Central memory CD8-positive, alpha-beta T cell (primary cell): Measurements from ENCODE around the gene NFATC1.
"Not testable (repeated sequence)": the region's sequence is repeated elsewhere in the genome, so short reads cannot be mapped to it uniquely, and the experiment has no call there.

ENCODE experiments used
- ATAC-seq: fragments of 150-1000 bp; cut with Tn5 transposase; replicated peaks from 2 replicates; pipeline ENCODE4 v1.10.0; 2022; ENCODE audit warnings: mild to moderate bottlenecking, moderate FRiP score, moderate number of reproducible peaks; ENCODE audit not compliant: poor library complexity, severe bottlenecking; ENCODE audit errors: extremely low read depth
- DNase-seq, 2 donors: peaks; one replicate each; pipeline ENCODE4 v3.0.0; 2021; ENCODE audit warnings: low spot score in 2 of 2
- H3K27ac Mint-ChIP-seq: one replicate; pipeline ENCODE4 v1.8.0; 2022; ENCODE audit warnings: low read depth, mild to moderate bottlenecking, moderate library complexity, mixed read lengths
- H3K27me3 Mint-ChIP-seq: one replicate; pipeline ENCODE4 v1.8.0; 2022; ENCODE audit warnings: mixed read lengths
- H3K36me3 Mint-ChIP-seq: one replicate; pipeline ENCODE4 v1.8.0; 2022; ENCODE audit warnings: mild to moderate bottlenecking, moderate library complexity, mixed read lengths; ENCODE audit not compliant: insufficient read depth
- H3K4me1 Mint-ChIP-seq: one replicate; pipeline ENCODE4 v1.8.0; 2022; ENCODE audit warnings: mixed read lengths
- H3K4me3 Mint-ChIP-seq: one replicate; pipeline ENCODE4 v1.8.0; 2022; ENCODE audit warnings: mild to moderate bottlenecking, moderate library complexity, mixed read lengths
- H3K9me3 Mint-ChIP-seq: one replicate; pipeline ENCODE4 v1.8.0; 2022; ENCODE audit warnings: mixed read lengths

Gene NFATC1

DNA sequence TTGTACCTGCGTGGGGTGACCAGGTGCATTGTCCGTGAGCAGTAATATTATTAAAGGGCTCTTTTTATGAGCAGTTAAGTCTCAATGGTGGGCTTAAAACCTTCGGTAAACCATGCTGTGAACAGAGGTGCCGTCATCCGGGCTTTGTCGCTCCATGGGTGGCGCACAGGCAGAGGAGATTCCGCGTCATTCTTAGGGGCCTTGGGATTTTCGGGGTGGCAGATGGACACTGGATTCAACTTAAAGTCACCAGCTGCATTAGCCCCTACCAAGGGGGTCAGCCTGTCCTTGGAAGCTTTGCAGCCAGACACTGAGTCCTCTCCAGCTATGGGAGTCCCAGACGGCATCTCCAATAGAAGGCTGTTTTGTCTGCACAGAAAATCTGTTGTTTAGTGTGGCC lies 107.7 kb downstream of the NFATC1 start:
- no peak for ATAC-seq
- H3K27me3 Mint-ChIP-seq, result no peaks in the 10 kb centered on the region
- DNase-seq, result no peak
- H3K27ac Mint-ChIP-seq, result no peak overlapping the region
- peaks cover 5% of the 10 kb centered on the region for H3K36me3 Mint-ChIP-seq
- H3K4me3 Mint-ChIP-seq, result no peak overlapping the region
- H3K9me3 Mint-ChIP-seq, result peaks cover 13% of the 10 kb centered on the region
- peaks cover 27% of the 10 kb centered on the region for H3K4me1 Mint-ChIP-seq

- Mint-ChIP-seq H3K4me3 (no peak overlapping the region), H3K9me3 (peaks cover 12% of the 10 kb centered on the region), H3K27me3 (no peaks in the 10 kb centered on the region), H3K4me1 (peaks cover 32% of the 10 kb centered on the region), H3K27ac (peak overlapping the region; percentile 90), H3K36me3 (peaks cover 5% of the 10 kb centered on the region)
- no peak for DNase-seq
- no peak for ATAC-seq
These were observed 108.3 kb downstream of the NFATC1 start for GRCh38 chr18:79504034-79504433.

DNA sequence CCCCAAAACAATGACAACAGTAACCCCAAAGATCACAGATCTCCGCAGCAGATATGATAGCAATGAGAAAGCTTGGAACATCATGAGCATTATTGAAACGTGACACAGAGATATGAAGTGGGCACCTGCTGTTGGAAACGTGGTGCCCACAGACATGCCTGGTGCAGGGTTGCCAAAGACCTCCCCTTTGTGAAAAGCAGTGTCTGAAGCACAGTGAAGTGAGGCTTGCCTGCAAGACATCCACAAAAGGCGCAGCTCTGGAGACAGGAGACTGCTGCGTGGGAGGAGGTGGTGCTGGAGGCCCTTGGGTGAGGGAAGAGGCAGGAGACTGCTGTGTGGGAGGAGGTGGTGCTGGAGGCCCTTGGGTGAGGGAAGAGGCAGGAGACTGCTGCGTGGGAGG lies 108.8 kb downstream of the NFATC1 start:
- H3K27ac Mint-ChIP-seq, result peak overlapping the region; percentile 90
- not testable (repeated sequence) for H3K36me3 Mint-ChIP-seq, H3K9me3 Mint-ChIP-seq, DNase-seq, H3K27me3 Mint-ChIP-seq, H3K4me3 Mint-ChIP-seq, ATAC-seq
- peaks cover 32% of the 10 kb centered on the region for H3K4me1 Mint-ChIP-seq

GRCh38 chr18:79505465-79505864 lies 109.7 kb downstream of the NFATC1 start:
- ATAC-seq, H3K27me3 Mint-ChIP-seq, DNase-seq, H3K36me3 Mint-ChIP-seq, H3K9me3 Mint-ChIP-seq, H3K4me3 Mint-ChIP-seq, H3K27ac Mint-ChIP-seq: not testable (repeated sequence)
- peaks cover 37% of the 10 kb centered on the region for H3K4me1 Mint-ChIP-seq

DNA sequence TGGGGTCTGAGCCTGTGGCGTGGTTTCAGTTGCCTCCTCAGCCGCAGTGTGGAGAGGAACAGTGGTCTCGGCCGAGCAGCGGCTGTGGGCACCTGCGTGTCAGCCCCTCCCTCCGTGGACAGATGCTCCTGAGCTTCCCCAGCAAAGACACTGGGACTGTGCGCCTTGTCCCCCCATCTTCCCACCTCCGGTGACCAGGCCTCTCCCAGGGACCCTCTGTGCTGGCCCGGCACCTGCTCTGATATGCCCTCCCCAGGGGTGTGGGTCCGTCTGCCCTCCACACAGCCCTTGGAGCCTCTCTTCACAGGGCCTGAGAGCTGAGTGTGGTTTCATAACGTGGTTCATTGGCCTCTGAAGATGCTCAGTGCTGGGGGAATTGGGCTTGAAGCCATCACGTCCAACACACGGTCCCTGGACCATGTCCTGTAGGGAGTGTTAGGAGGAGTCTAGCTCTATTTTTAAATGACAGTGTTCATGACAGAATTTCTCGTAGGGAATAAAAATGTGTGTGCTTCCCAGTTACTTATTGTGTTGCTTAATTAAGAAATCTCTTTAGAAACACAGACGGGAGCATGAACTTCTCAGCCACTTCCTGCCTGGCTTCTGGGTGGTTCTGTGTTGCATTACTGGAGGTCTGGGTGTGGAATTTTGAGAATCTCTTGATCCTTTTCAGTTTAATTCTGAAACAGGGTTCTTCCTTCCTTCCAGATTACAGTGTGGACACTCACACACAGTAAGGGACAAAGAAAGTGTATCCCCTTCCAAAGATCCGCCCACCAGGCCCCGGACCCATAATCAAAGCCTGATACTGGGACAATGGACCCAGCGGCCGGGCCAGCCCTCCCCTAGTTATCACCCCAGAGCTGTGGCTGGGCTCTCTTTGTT lies 110.7 kb downstream of the NFATC1 start:
- Mint-ChIP-seq H3K36me3 (peaks cover 3% of the 10 kb centered on the region), H3K4me1 (peaks cover 37% of the 10 kb centered on the region), H3K27ac (peak overlapping the region; percentile 78), H3K27me3 (no peaks in the 10 kb centered on the region), H3K9me3 (no peaks in the 10 kb centered on the region), H3K4me3 (no peak overlapping the region)
- ATAC-seq, result no peak
- no peak for DNase-seq

DNA sequence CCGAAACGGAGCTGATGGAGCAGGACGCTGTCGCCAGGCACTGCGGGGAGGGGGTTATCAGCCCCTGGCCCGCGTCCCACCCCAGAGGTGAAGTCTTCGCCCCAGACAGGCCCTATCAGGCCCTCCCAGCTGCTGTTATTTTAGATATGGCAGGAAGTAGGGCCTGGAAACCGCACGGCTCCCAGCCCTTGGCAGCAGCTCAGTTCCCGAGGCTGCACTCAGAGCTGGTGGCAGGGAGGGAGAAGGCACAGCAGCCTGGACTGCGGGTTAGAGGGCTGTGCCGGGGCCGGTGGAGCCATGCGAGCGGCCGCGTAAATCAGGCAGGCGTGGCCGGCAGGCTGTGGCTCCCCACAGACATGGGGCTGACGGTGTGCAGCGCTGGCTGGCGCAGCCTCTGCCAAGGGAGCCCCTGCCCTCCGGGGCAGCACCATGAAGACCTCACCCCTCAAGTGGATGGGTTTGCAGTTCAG lies 111.4 kb downstream of the NFATC1 start:
- ATAC-seq (peak; percentile 31), DNase-seq (no peak)
- no peak overlapping the region for H3K4me3 Mint-ChIP-seq
- H3K27ac Mint-ChIP-seq, result no peak overlapping the region
- no peaks in the 10 kb centered on the region for H3K9me3 Mint-ChIP-seq
- peaks cover 4% of the 10 kb centered on the region for H3K36me3 Mint-ChIP-seq
- H3K4me1 Mint-ChIP-seq, result peaks cover 37% of the 10 kb centered on the region
- no peaks in the 10 kb centered on the region for H3K27me3 Mint-ChIP-seq

GRCh38 chr18:79507546-79508480 lies 112.1 kb downstream of the NFATC1 start:
- no peaks in the 10 kb centered on the region for H3K27me3 Mint-ChIP-seq
- no peaks in the 10 kb centered on the region for H3K9me3 Mint-ChIP-seq
- H3K27ac Mint-ChIP-seq, result peak overlapping the region; percentile 41
- H3K4me3 Mint-ChIP-seq, result no peak overlapping the region
- H3K4me1 Mint-ChIP-seq, result peaks cover 37% of the 10 kb centered on the region
- peak; percentile 39 for ATAC-seq
- no peak for DNase-seq
- H3K36me3 Mint-ChIP-seq, result peaks cover 4% of the 10 kb centered on the region

DNA sequence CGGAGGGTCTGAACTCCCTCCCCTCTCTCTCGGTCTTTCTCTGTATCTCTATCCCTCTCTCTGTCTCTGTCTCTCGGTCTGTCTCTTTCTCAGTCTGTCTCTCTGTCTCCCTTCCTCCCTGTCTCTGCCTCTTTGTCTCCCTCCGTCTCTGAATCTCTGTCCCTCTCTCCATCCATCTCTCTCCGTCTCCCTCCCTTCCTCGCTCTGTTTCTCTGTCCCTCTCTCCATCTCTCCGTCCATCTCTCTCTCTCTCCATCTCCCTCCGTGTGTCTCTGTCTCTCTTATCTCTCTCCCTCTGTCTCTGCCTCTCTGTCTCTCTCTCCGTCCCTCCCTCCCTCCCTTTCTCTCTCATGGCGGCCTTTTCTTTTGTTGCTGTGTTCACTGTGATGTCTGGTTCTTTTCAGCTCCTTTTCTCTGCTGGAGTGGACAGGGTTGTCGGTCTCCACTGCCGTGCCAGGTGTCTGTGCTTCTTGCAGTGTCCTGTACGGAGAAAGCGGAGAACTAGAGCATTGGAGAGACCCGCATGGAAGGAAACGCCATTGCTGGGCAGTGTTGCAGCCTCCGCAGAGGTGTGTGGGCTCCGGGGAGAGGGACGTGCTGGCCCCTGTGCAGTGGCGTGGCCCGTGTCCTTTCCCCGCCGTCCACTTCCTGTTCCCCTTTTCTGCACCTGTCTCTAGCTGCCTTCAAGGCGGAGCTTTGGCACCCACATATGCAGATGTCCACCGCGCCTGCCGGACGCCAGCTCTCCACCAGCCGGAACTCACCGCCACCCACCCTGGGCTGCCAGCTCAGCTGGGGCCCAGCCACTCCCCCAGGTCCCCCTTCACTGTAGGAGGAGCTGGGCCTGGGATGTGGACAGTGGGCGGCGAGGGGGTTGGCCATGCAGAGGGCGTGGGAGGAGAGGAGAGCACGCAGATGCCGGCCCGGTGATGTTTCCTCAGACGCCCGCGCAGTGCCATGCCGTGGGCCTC lies 113.1 kb downstream of the NFATC1 start:
- H3K4me3 Mint-ChIP-seq, result no peak overlapping the region
- no peaks in the 10 kb centered on the region for H3K9me3 Mint-ChIP-seq
- H3K4me1 Mint-ChIP-seq, result peaks cover 35% of the 10 kb centered on the region
- H3K27me3 Mint-ChIP-seq, result no peaks in the 10 kb centered on the region
- no peak for DNase-seq
- no peak for ATAC-seq
- H3K36me3 Mint-ChIP-seq, result peaks cover 4% of the 10 kb centered on the region
- peak overlapping the region; percentile 41 for H3K27ac Mint-ChIP-seq

GRCh38 chr18:79509536-79509930 lies 113.8 kb downstream of the NFATC1 start:
- ATAC-seq (no peak), DNase-seq (no peak)
- H3K4me1 Mint-ChIP-seq, result peaks cover 29% of the 10 kb centered on the region
- H3K36me3 Mint-ChIP-seq, result peaks cover 4% of the 10 kb centered on the region
- no peaks in the 10 kb centered on the region for H3K27me3 Mint-ChIP-seq
- no peak overlapping the region for H3K4me3 Mint-ChIP-seq
- H3K9me3 Mint-ChIP-seq, result no peaks in the 10 kb centered on the region
- no peak overlapping the region for H3K27ac Mint-ChIP-seq

- ATAC-seq (no peak), DNase-seq (no peak)
- H3K27ac Mint-ChIP-seq, result no peak overlapping the region
- peaks cover 4% of the 10 kb centered on the region for H3K36me3 Mint-ChIP-seq
- peaks cover 26% of the 10 kb centered on the region for H3K4me1 Mint-ChIP-seq
- H3K9me3 Mint-ChIP-seq, result no peaks in the 10 kb centered on the region
- H3K27me3 Mint-ChIP-seq, result no peaks in the 10 kb centered on the region
- H3K4me3 Mint-ChIP-seq, result no peak overlapping the region
These were observed 114.4 kb downstream of the NFATC1 start for GRCh38 chr18:79510046-79510685.

DNA sequence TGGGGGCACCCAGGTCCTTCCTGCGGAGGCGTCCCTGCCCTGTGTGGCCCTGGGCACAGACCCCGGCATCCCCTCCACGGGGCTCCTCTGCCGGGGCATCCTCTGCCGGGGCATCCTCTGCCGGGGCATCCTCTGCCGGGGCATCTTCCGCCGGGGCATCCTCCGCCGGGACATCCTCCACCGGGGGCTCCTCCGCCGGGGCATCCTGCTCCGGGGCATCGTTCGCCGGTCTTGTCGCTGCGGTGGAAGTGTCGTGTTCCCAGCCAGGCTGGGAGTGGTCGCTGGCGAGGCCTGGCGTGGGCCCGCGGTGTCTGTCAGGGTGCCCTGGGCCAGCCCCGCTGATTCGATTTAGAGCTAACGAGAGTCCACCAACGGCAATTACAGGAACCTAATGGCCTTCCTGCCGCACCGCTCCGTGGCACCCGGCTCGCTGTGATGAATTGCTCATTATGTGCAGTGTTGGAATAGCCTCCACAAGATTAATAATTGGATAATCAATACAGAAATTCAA lies 115.1 kb downstream of the NFATC1 start:
- no peak for ATAC-seq
- no peak for DNase-seq
- Mint-ChIP-seq H3K4me1 (peaks cover 21% of the 10 kb centered on the region), H3K27me3 (no peaks in the 10 kb centered on the region), H3K9me3 (no peaks in the 10 kb centered on the region), H3K4me3 (no peak overlapping the region), H3K36me3 (peaks cover 4% of the 10 kb centered on the region), H3K27ac (no peak overlapping the region)
